Loucy (cell line): ENCODE measurements around the gene MYO10.

ENCODE experiments used
- CTCF ChIP-seq: fragments of 200-600 bp; sonication (generic); conservative IDR thresholded peaks from 2 replicates; pipeline ENCODE4 v1.5.1; 2014; ENCODE audit warnings: mild to moderate bottlenecking, antibody characterized with exemption, low read length
- EZH2phosphoT487 ChIP-seq: fragments of 200-600 bp; IDR thresholded peaks from 2 replicates; pipeline ENCODE4 v1.6.1; 2018; ENCODE audit warnings: antibody characterized with exemption, mild to moderate bottlenecking, moderate library complexity, borderline replicate concordance

- TF ChIP-seq CTCF = no peak
- no peak for TF ChIP-seq EZH2phosphoT487
Observed at GRCh38 chr5:16849775-16850174, 86.3 kb downstream of the MYO10 start.
